22Rv1 (cell line): Measurements from ENCODE around the gene GALNTL6.

Source experiments
- H3K27ac ChIP-seq: fragments of 450-650 bp; 2 replicates; pipeline ENCODE4 v1.5.1; 2017
- CTCF ChIP-seq: fragments of 450-650 bp; IDR thresholded peaks from 2 replicates; pipeline ENCODE4 v1.5.1; 2017; ENCODE audit warnings: mild to moderate bottlenecking
- ZFX ChIP-seq: fragments of 450-650 bp; IDR thresholded peaks from 2 replicates; pipeline ENCODE4 v1.6.1; 2017; ENCODE audit warnings: antibody characterized with exemption, borderline replicate concordance

The GALNTL6 gene

DNA sequence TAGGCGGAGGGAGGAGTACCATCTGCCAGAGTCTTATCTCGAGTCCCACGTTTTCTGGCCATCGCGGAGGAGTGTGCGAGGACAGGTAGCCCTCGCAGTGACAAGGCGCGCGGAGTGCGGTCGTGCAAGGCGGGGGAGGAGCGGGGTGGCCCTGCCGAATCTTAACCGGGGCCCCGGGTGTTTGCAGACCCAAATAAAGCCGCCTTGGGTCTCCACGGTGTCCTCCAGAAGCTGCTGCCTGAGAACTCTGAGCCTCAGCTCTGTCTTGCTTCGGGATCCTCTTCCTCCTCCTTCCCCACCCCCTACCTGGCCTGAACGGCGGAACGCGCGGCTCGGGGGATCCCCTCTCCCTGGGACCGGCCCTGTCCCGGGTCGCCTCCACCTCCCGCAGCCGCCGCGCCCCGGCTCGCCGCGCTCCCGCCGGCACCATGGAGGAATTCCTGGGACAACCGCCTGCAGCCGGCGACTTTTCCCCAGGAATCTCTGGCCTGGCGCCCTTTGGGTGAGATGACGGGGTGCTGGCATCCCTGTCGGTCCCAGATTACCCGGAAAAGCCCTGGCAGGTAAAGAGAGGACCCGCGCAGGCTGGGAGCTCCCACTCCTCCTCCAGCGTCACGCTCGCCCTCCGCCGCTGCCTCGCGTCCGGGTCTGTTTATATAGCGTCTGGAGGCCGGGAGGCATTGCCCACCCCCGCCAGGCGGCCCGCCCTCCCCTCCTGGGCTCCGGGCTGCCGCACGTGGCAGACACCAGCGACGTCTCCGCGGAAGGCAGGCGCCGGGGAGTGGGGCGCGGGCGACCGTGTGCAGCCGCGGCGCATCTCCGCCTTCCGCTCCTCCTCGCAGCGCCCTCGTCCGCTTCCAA is at the start of gene GALNTL6:
TSS of gene GALNTL6 (plus strand) at position 740 of the 861 bp plus-strand sequence.
- TF ChIP-seq ZFX = no peak
- no peak for TF ChIP-seq CTCF
- H3K27ac ChIP-seq = no peak within 1 kb of the TSS

DNA sequence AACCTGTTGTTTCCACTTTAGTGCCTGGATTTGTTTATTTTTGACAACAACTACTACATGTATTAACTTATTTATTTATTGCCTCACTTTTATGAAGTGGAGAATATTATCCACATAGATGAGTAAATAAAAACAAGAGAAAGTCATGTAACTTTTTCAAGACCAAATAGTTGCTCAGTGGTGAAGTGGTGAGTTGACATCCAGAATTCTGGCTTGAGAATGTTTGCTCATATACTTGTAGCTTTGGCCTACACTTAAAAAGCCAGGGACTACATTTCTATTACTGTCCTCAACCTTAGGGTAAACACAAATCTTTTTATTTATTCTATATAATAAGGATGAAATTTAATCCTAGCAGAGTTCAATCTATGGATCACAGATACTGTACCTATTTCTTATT is 47.7 kb upstream of the GALNTL6 start:
- TF ChIP-seq ZFX (no peak), CTCF (no peak)

DNA sequence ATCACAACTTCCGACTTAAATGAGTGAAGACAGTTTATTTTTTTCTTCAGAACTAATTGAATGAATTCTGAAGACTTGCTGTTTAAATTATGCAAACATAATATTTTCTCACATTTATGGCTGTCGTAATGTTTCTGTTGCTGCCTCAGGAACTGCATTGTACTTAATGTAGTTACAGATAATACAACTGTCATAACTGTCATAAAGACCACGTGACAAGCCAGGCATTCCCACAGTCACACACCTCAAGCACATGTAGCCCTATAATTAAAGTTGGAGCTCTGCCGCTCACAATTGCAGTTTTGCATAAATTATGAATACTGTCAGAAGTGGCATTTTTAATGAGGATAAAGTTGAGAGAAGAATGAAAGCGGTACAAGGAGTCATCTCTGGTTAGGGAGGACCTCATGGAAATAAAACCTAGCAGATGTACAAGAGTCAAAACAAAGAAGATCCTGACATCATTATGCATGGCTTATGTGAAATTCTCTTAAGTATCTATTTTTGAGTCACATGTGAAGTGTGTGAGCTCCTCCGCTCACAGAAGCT is 38.5 kb upstream of the GALNTL6 start:
- TF ChIP-seq ZFX = no peak
- no peak for TF ChIP-seq CTCF
- H3K27ac ChIP-seq = no peak overlapping the region

More for the DNA sequence above, 47.7 kb upstream of the GALNTL6 start:
- no peak overlapping the region for H3K27ac ChIP-seq

- TF ChIP-seq ZFX (no peak), CTCF (no peak)
- no peak overlapping the region for H3K27ac ChIP-seq
These were observed 33.9 kb upstream of the GALNTL6 start for GRCh38 chr4:171779301-171779700.

DNA sequence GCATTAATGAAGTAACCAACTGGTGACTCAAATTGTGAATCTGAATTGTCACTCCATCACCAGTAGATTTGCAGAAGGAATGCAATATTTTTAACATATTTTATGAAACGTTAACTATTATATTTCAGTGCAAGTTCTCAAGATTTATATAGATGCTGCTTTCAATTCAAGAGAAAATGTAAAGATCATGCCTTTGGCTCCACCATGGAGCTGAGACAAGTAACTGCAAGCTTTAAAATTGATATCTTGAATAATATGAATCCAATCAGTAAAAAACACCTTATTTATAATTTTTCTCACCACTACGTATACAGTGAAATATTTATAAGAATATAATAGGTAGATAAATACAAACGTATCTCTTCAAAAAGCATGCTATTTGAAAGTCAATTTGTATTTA is 27.8 kb upstream of the GALNTL6 start:
- H3K27ac ChIP-seq = no peak overlapping the region
- TF ChIP-seq ZFX = no peak
- TF ChIP-seq CTCF = no peak

GRCh38 chr4:171793723-171794122 is 19.5 kb upstream of the GALNTL6 start:
- TF ChIP-seq ZFX = no peak
- TF ChIP-seq CTCF = no peak
- no peak overlapping the region for H3K27ac ChIP-seq

- no peak overlapping the region for H3K27ac ChIP-seq
- TF ChIP-seq ZFX (no peak), CTCF (no peak)
These were observed 18.7 kb upstream of the GALNTL6 start for GRCh38 chr4:171794528-171794927.
